T-helper 9 cell (primary cell): ENCODE data around the gene UQCC2.
A peak's percentile ranks its signal among the peaks of the same experiment; 100 is the strongest.

Source experiments
- DNase-seq: peaks from one replicate; pipeline ENCODE4 v3.0.0-alpha.2; 2020
- total RNA-seq, 2 donors: gene quantifications; one replicate each; lab custom pipeline; 2026; lab: John Stamatoyannopoulos, UW

The UQCC2 gene
- 8.7 to 34.8 reads per million in 2 donors for total RNA-seq

- DNase-seq, result peak; percentile 95
These were observed at the start of gene UQCC2 for GRCh38 chr6:33711140-33712129. Gene UQCC2 (minus strand): TSS chr6:33711700. CDS start chr6:33711686, 14 bp downstream.

- DNase-seq, result no peak
These were observed 48.6 kb upstream of the UQCC2 start for GRCh38 chr6:33759887-33760629.

GRCh38 chr6:33758815-33759216 lies 47.3 kb upstream of the UQCC2 start:
- no peak for DNase-seq

GRCh38 chr6:33757906-33758305 lies 46.4 kb upstream of the UQCC2 start:
- DNase-seq, result no peak

GRCh38 chr6:33757113-33757512 lies 45.6 kb upstream of the UQCC2 start:
- DNase-seq, result no peak

- no peak for DNase-seq
These were observed 44.9 kb upstream of the UQCC2 start for GRCh38 chr6:33756211-33756954.

- no peak for DNase-seq
These were observed 43.8 kb upstream of the UQCC2 start for GRCh38 chr6:33755070-33755869.

- no peak for DNase-seq
These were observed 42.7 kb upstream of the UQCC2 start for GRCh38 chr6:33754222-33754621.

GRCh38 chr6:33752646-33753015 lies 41.1 kb upstream of the UQCC2 start:
- no peak for DNase-seq

GRCh38 chr6:33751771-33752645 lies 40.5 kb upstream of the UQCC2 start:
- DNase-seq, result no peak

- DNase-seq, result no peak
These were observed 38.9 kb upstream of the UQCC2 start for GRCh38 chr6:33750244-33750991.

GRCh38 chr6:33749401-33749800 lies 37.9 kb upstream of the UQCC2 start:
- no peak for DNase-seq

- no peak for DNase-seq
These were observed 37.3 kb upstream of the UQCC2 start for GRCh38 chr6:33748841-33749240.

GRCh38 chr6:33747823-33748222 lies 36.3 kb upstream of the UQCC2 start:
- no peak for DNase-seq

GRCh38 chr6:33746651-33747100 lies 35.2 kb upstream of the UQCC2 start, which contains the start of gene IP6K3:
Gene IP6K3 (minus strand): TSS chr6:33746905. CDS start chr6:33735476, 11,429 bp downstream.
- no peak for DNase-seq

GRCh38 chr6:33746036-33746600 lies 34.6 kb upstream of the UQCC2 start:
- DNase-seq, result no peak

GRCh38 chr6:33745548-33745947 lies 34.0 kb upstream of the UQCC2 start:
- no peak for DNase-seq

- no peak for DNase-seq
These were observed 33.5 kb upstream of the UQCC2 start for GRCh38 chr6:33744895-33745546.
